AG08395 (cell line): Measurements from ENCODE around the gene NPLOC4.

ENCODE experiments used
- DNase-seq: peaks from one replicate; pipeline ENCODE4 v3.0.0; 2012; ENCODE audit warnings: mixed read lengths, low spot score

NPLOC4 gene

GRCh38 chr17:81547614-81547982 is 89.3 kb downstream of the NPLOC4 start:
- no peak for DNase-seq

- DNase-seq: no peak
These were observed 89.9 kb downstream of the NPLOC4 start for GRCh38 chr17:81546906-81547613.

GRCh38 chr17:81545160-81545949 is 91.6 kb downstream of the NPLOC4 start:
- no peak for DNase-seq

GRCh38 chr17:81544281-81544974 is 92.5 kb downstream of the NPLOC4 start:
- no peak for DNase-seq

- no peak for DNase-seq
These were observed 93.2 kb downstream of the NPLOC4 start for GRCh38 chr17:81543756-81544155.

- no peak for DNase-seq
These were observed 93.6 kb downstream of the NPLOC4 start for GRCh38 chr17:81543339-81543675.

- DNase-seq: no peak
These were observed 94.2 kb downstream of the NPLOC4 start for GRCh38 chr17:81542431-81543338.

- DNase-seq: no peak
These were observed 95.8 kb downstream of the NPLOC4 start for GRCh38 chr17:81541123-81541522.

GRCh38 chr17:81540676-81541027 is 96.3 kb downstream of the NPLOC4 start:
- no peak for DNase-seq

GRCh38 chr17:81539961-81540675 is 96.8 kb downstream of the NPLOC4 start:
- no peak for DNase-seq

GRCh38 chr17:81539571-81539900 is 97.4 kb downstream of the NPLOC4 start:
- DNase-seq: no peak

- no peak for DNase-seq
These were observed 98.0 kb downstream of the NPLOC4 start for GRCh38 chr17:81538651-81539570.

GRCh38 chr17:81537856-81538555 is 98.9 kb downstream of the NPLOC4 start:
- DNase-seq: no peak

- DNase-seq: peak; percentile 43
These were observed 99.5 kb downstream of the NPLOC4 start for GRCh38 chr17:81537343-81537855.

- DNase-seq: no peak
These were observed 100.3 kb downstream of the NPLOC4 start for GRCh38 chr17:81536299-81537290.

- no peak for DNase-seq
These were observed 101.2 kb downstream of the NPLOC4 start for GRCh38 chr17:81535480-81536298.

GRCh38 chr17:81535007-81535328 is 101.9 kb downstream of the NPLOC4 start:
- DNase-seq: no peak
